Amygdala (tissue), 56 donors: ENCODE measurements around the gene RAB5B.

ENCODE experiments used
- DNase-seq, 56 donors: peaks; one replicate each; lab custom pipeline; 2025; lab: John Stamatoyannopoulos, UW

The RAB5B gene

GRCh38 chr12:55973599-55974307 lies at the start of gene RAB5B:
Gene RAB5B (plus strand): TSS chr12:55974078. CDS start chr12:55986961, 12,883 bp downstream.
- peak; percentile 69 to 100 (median 99) for DNase-seq

GRCh38 chr12:55925371-55925770 lies 48.5 kb upstream of the RAB5B start:
- no peak for DNase-seq

GRCh38 chr12:55925870-55926737 lies 47.8 kb upstream of the RAB5B start:
- no peak for DNase-seq

GRCh38 chr12:55926738-55927587 lies 46.9 kb upstream of the RAB5B start:
- DNase-seq, result peak; percentile 53 to 92 (median 84)

GRCh38 chr12:55927588-55928502 lies 46.0 kb upstream of the RAB5B start, which contains the start of gene PYM1:
Gene PYM1 (minus strand): TSS chr12:55927894. CDS start chr12:55927761, 133 bp downstream.
- peak in 42 of 56 donors; percentile 27 to 74 (median 52) for DNase-seq

- DNase-seq, result peak in 11 of 56 donors; percentile 2 to 26 (median 10)
Measured at GRCh38 chr12:55929306-55929791, 44.5 kb upstream of the RAB5B start.

GRCh38 chr12:55930771-55931316 lies 43.0 kb upstream of the RAB5B start, which contains the start of gene DGKA:
Gene DGKA (plus strand): TSS chr12:55931162. CDS start chr12:55936504, 5,342 bp downstream.
- DNase-seq, result peak in 3 of 56 donors; percentile 26 to 59 (median 34)

- DNase-seq, result peak in 5 of 56 donors; percentile 15 to 51 (median 39)
Measured at GRCh38 chr12:55931317-55931779, 42.5 kb upstream of the RAB5B start.

GRCh38 chr12:55931780-55932550 lies 41.9 kb upstream of the RAB5B start:
- peak in 36 of 56 donors; percentile 16 to 69 (median 42) for DNase-seq

- DNase-seq, result peak in 1 of 56 donors; percentile 26
Measured at GRCh38 chr12:55932551-55932910, 41.3 kb upstream of the RAB5B start.

GRCh38 chr12:55933169-55933798 lies 40.6 kb upstream of the RAB5B start:
- DNase-seq, result peak in 1 of 56 donors; percentile 2

GRCh38 chr12:55933799-55934742 lies 39.8 kb upstream of the RAB5B start:
- no peak for DNase-seq

GRCh38 chr12:55934773-55935172 lies 39.1 kb upstream of the RAB5B start:
- DNase-seq, result no peak

- peak in 5 of 56 donors; percentile 8 to 15 (median 12) for DNase-seq
Measured at GRCh38 chr12:55935738-55936151, 38.1 kb upstream of the RAB5B start.

- DNase-seq, result no peak
Measured at GRCh38 chr12:55937981-55938380, 35.9 kb upstream of the RAB5B start.
